ENCODE measurements around the gene NFIA. TPM values are rescaled to one million over a fixed set of nuclear protein-coding genes. Genes with fewer than 3 reads are reported as not detected.

The NFIA gene
- polyA plus RNA-seq, 1 donor (not counting 4 experiments of a cell fraction or from before 2014, with no cell fraction given): 14.7 TPM

- no peaks in the 10 kb centered on the region for H3K9me3 ChIP-seq (ENCODE audit: control insufficient read depth, low read depth, low read length)
- peaks cover 8% of the 10 kb centered on the region for H3K79me2 ChIP-seq (ENCODE audit: control insufficient read depth, insufficient read depth, low read length)
- no peaks in the 10 kb centered on the region for H3K27me3 ChIP-seq (ENCODE audit: control insufficient read depth, extremely low read depth, insufficient read depth, low read length)
- H3K9me1 ChIP-seq (ENCODE audit: control insufficient read depth, extremely low read depth, insufficient read depth, low read length): no peaks in the 10 kb centered on the region
- DNase-seq (ENCODE audit: low read depth, low spot score) (no peak), FAIRE-seq (peak; percentile 60)
- peak overlapping the region in 2 of 3 experiments; percentile 63 to 66 for H3K4me3 ChIP-seq (ENCODE audit: control insufficient read depth in 2 of 3, extremely low read depth in 1 of 3, insufficient read depth in 2 of 3, low read depth in 1 of 3, low read length in 3 of 3)
- H4K20me1 ChIP-seq (ENCODE audit: control insufficient read depth, extremely low read depth, insufficient read depth, low read length): no peaks in the 10 kb centered on the region
- H3K9ac ChIP-seq (ENCODE audit: control insufficient read depth, extremely low read depth, insufficient read depth, low read length): peak overlapping the region; percentile 75
- H3K27ac ChIP-seq (ENCODE audit: control insufficient read depth, insufficient read depth, low read length): peak overlapping the region; percentile 80
- no peak for TF ChIP-seq EZH2 (IDR thresholded peaks at IDR 0.05; ENCODE audit: low read length)
- no peak for TF ChIP-seq CTCF (optimal IDR thresholded peaks at IDR 0.05 in 1 of 3, IDR thresholded peaks at IDR 0.05 in 1 of 3, conservative IDR thresholded peaks at IDR 0.05 in 1 of 3; ENCODE audit: extremely low read depth in 1 of 3, insufficient read depth in 2 of 3, low read length in 3 of 3)
- H3K36me3 ChIP-seq (ENCODE audit: control insufficient read depth in 2 of 2, extremely low read depth in 1 of 2, insufficient read depth in 2 of 2, low read length in 2 of 2): no peaks in the 10 kb centered on the region
- H3K4me1 ChIP-seq (ENCODE audit: control insufficient read depth, extremely low read depth, insufficient read depth, low read length): peaks cover 35% of the 10 kb centered on the region
- peak overlapping the region; percentile 66 for H2AFZ ChIP-seq (ENCODE audit: control insufficient read depth, low read length)
- peak overlapping the region; percentile 97 for H3K4me2 ChIP-seq (ENCODE audit: control insufficient read depth, extremely low read depth, insufficient read depth, low read depth, low read length)
- dilution Hi-C loops (cut with MboI; ENCODE audit: extremely low pct_ligation_motif_present, low sequenced_read_pairs): no loop called here
Measured at GRCh38 chr1:61255358-61255703, 173.0 kb downstream of the NFIA start.

DNA sequence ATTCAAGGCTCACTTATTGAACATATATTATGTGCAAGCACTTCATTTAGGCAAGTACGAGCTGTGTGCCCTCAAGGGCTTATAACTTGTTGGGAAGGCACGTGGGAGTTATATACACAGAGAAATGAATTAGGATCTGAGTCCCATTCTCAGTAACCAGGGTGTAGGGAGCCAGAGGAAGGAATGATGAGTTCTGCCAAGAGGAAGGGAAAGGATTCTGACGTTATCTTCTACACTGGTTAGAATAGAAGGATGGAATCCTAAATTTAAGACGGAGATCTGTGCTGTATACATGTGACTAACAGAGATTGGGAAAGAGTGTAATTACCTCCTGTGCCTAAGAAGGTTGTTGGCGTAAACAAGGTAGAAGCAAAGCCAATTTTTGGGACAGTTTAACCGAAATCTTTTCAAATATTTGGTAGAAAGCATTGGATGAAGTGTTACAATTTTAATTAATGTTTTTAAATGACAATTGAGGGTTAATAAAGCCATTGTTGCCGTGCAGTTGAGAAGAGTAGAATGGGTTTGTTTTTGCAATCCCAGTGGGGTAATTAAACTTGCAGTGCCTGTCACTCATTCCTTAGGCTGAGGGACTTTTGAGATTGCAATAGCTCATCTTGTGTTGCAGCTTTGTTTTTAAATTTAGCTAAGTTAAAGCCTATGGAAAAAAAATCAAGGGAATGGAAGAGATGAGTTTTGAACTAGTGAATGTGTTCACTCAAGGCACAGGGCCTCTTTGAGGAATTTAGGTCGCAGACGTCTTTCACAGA is 177.2 kb downstream of the NFIA start:
- no peaks in the 10 kb centered on the region for H4K20me1 ChIP-seq (ENCODE audit: control insufficient read depth, extremely low read depth, insufficient read depth, low read length)
- no peaks in the 10 kb centered on the region for H3K36me3 ChIP-seq (ENCODE audit: control insufficient read depth in 2 of 2, extremely low read depth in 1 of 2, insufficient read depth in 2 of 2, low read length in 2 of 2)
- no peaks in the 10 kb centered on the region for H3K9me1 ChIP-seq (ENCODE audit: control insufficient read depth, extremely low read depth, insufficient read depth, low read length)
- no peak overlapping the region for H3K9ac ChIP-seq (ENCODE audit: control insufficient read depth, extremely low read depth, insufficient read depth, low read length)
- peaks cover 4% of the 10 kb centered on the region for H3K79me2 ChIP-seq (ENCODE audit: control insufficient read depth, insufficient read depth, low read length)
- peak overlapping the region; percentile 46 for H2AFZ ChIP-seq (ENCODE audit: control insufficient read depth, low read length)
- no peak for TF ChIP-seq CTCF (optimal IDR thresholded peaks at IDR 0.05 in 1 of 3, IDR thresholded peaks at IDR 0.05 in 1 of 3, conservative IDR thresholded peaks at IDR 0.05 in 1 of 3; ENCODE audit: extremely low read depth in 1 of 3, insufficient read depth in 2 of 3, low read length in 3 of 3)
- TF ChIP-seq EZH2 (IDR thresholded peaks at IDR 0.05; ENCODE audit: low read length): no peak
- no peak for DNase-seq (ENCODE audit: low read depth, low spot score)
- peak overlapping the region; percentile 17 for H3K4me2 ChIP-seq (ENCODE audit: control insufficient read depth, extremely low read depth, insufficient read depth, low read depth, low read length)
- H3K27ac ChIP-seq (ENCODE audit: control insufficient read depth, insufficient read depth, low read length): no peak overlapping the region
- H3K4me3 ChIP-seq (ENCODE audit: control insufficient read depth in 2 of 3, extremely low read depth in 1 of 3, insufficient read depth in 2 of 3, low read depth in 1 of 3, low read length in 3 of 3): no peak overlapping the region
- H3K9me3 ChIP-seq (ENCODE audit: control insufficient read depth, low read depth, low read length): no peaks in the 10 kb centered on the region
- peak; percentile 68 for FAIRE-seq
- no peaks in the 10 kb centered on the region for H3K27me3 ChIP-seq (ENCODE audit: control insufficient read depth, extremely low read depth, insufficient read depth, low read length)
- dilution Hi-C loops (cut with MboI; ENCODE audit: extremely low pct_ligation_motif_present, low sequenced_read_pairs): no loop called here
- H3K4me1 ChIP-seq (ENCODE audit: control insufficient read depth, extremely low read depth, insufficient read depth, low read length): peaks cover 18% of the 10 kb centered on the region
